Cortex of kidney (tissue), 1 donor: ENCODE measurements around the gene COPS6.
"Not testable (repeated sequence)": the region's sequence is repeated elsewhere in the genome, so short reads cannot be mapped to it uniquely, and the experiment has no call there.

ENCODE experiments used
- DNase-seq: peaks from one replicate; lab custom pipeline; 2025; lab: John Stamatoyannopoulos, UW

COPS6 gene

GRCh38 chr7:100127866-100128636 is 39.3 kb downstream of the COPS6 start:
- DNase-seq, result no peak

- DNase-seq, result no peak
These were observed 39.8 kb downstream of the COPS6 start for GRCh38 chr7:100128637-100128963.

GRCh38 chr7:100130220-100130607 is 41.4 kb downstream of the COPS6 start:
- DNase-seq, result not testable (repeated sequence)

GRCh38 chr7:100130608-100131453 is 42.1 kb downstream of the COPS6 start:
- DNase-seq, result no peak

GRCh38 chr7:100132126-100132525 is 43.4 kb downstream of the COPS6 start:
- DNase-seq, result no peak

- DNase-seq, result no peak
These were observed 44.0 kb downstream of the COPS6 start for GRCh38 chr7:100132697-100133151.

- no peak for DNase-seq
These were observed 49.3 kb downstream of the COPS6 start for GRCh38 chr7:100137851-100138760.

- DNase-seq, result no peak
These were observed 52.8 kb downstream of the COPS6 start for GRCh38 chr7:100141555-100141949.
